CMK (cell line): ENCODE results near the gene PDXP.
"Not testable (repeated sequence)": the region's sequence is repeated elsewhere in the genome, so short reads cannot be mapped to it uniquely, and the experiment has no call there.

Experiments used
- DNase-seq: peaks from one replicate; pipeline ENCODE4 v3.0.0-alpha.2; 2010; ENCODE audit warnings: low read depth

PDXP gene

DNA sequence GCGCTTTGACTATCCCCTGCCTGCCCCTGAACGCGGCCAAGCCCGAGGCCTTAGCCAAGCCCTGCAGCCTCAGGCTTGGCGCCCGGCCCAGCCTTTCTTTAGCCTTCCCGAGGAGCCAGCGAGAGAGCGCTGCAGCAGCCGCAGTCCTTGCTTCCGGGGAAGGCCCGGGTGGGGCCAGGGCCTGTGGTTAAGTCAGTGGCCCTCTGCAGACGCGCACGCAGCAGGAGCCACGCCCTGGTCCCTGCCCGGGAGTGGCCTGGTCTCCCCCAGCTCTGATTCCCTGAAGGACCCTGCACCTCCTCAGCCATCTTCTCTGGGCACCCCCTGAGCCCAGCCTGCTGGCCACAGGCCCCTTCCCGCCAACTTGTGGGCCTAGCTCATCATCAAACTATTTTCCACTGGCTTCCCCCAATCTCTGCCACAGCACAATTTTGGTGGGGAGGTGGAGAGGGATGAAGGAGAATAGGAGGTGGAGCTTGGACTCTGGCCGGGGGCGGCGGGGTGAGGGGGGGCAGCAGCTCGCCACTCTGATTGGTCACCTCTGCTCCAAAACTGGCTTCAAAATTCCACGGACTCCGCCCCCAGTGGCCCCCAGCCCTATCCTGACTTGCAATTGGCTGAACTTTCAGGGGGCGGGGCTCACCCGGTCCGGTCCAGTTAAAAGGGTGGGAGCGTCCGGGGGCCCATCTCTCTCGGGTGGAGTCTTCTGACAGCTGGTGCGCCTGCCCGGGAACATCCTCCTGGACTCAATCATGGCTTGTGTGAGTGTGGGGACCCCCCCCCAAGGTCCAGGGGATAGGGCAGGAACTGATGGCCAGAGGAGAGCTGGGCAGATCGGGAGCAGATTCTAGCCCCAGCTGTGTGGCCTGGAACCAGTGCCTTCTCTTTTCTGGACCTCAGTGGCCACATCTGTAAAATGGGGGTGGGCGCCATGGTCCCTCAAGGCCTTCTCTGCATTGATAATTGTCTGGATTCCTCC, 16.7 kb downstream of the PDXP start, which contains the start of gene LGALS1:
Gene LGALS1, plus strand, starts transcription at position 686 of the 979 bp plus-strand sequence. Its CDS starts 67 bp downstream, at position 753.
- DNase-seq, result no peak

GRCh38 chr22:37675930-37676735, 17.6 kb downstream of the PDXP start:
- no peak for DNase-seq

DNA sequence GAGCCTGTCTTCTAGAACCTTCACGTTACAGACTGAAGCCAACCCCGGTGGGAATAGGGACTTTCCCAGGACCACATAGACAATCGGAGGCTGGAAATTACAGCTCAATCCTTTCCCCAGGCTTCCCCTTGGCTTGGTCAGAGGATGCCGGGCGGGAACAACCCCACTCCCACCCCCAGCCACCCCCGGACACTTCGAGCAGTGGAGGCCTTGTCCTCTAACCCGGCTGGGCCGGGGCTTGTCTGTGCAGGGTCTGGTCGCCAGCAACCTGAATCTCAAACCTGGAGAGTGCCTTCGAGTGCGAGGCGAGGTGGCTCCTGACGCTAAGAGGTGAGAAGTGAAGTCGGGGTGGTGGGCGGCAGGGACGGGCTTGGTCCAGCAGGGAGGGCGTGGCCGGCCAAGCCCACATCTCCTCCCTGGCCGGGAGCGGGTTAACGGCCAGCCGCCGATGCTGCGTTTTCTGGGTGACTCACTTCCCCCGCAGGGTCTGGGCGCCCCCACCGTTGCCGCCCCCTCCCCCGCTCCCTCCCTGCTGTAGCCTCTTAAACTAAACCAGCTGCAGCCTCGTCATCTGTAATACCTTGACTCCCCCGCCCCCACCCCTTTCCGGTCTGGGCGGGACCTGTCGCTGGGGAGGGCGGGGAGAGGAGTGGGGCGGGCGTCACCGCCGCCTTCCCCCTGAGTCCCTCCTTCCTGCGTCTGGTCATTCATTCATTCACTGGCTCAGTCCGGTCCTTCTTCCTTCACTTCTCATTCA, 18.4 kb downstream of the PDXP start:
- peak; percentile 81 for DNase-seq

- DNase-seq, result no peak
Observed at GRCh38 chr22:37677493-37677974, 19.0 kb downstream of the PDXP start.

GRCh38 chr22:37678372-37678771, 19.8 kb downstream of the PDXP start:
- no peak for DNase-seq

- DNase-seq, result no peak
Observed at GRCh38 chr22:37679670-37680069, 21.1 kb downstream of the PDXP start.

GRCh38 chr22:37680191-37680851, 21.8 kb downstream of the PDXP start:
- DNase-seq, result no peak

DNA sequence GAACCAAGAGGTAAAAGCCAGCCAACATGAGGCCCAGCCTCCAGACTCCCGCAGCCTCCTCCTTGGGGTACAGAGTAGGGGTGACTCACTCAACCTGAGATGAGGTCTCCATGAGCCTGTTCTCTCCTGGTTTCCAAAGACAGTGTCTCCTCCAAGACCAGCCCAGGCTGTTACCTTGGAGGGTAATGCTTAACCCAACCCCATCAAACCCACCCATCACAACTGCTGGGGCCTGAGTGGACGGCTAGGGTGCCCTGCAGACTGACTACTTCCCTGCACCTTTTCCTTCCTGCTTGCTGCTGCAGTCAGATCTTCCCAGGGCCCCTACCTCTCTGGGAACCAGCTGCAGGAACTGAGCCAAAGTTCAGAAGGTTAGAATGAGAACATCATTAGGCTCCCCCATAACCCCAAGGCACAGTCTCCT, 22.5 kb downstream of the PDXP start:
- DNase-seq, result no peak

GRCh38 chr22:37681556-37682049, 23.1 kb downstream of the PDXP start:
- DNase-seq, result no peak

DNA sequence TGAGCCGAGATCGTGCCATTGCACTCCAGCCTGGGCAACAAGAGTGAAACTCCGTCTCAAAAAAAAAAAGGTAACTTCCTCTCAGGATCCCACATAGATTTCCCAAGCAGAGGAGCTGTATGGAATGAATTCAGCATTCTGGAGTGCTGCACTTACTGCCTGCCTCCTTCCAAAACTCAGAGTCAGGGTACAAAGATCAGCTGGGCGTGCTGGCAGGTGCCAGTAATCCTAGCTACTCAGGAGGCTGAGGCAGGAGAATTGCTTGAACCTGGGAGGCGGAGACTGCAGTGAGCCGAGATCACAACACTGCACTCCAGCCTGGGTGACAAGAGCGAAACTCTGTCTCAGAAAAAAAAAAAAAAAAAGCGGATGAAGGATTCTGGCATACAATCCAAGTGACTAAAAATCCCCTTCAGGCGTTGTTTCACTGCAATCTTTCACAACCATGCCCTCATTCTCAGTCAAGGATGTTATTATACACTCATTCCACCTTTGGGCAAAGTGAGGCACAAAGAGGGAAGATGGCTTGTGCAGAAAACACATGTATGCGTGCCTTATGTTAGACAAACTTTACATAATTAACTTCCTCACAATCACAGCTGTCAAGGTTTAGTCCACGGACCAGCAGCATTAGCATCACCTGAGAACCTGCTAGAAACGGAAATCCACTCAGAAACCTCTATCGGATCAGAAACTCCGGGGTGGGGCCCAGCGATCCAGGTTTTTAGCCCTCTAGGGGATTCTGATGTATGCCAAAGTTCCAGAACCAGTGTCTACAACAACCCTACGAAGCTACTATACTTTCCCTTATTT, 26.5 kb downstream of the PDXP start:
- no peak for DNase-seq

- peak; percentile 71 for DNase-seq
Observed at GRCh38 chr22:37686002-37686982, 27.8 kb downstream of the PDXP start, which contains the start of gene NOL12. Gene NOL12, plus strand, starts transcription at chr22:37686343. Its CDS starts 50 bp downstream, at chr22:37686393.

DNA sequence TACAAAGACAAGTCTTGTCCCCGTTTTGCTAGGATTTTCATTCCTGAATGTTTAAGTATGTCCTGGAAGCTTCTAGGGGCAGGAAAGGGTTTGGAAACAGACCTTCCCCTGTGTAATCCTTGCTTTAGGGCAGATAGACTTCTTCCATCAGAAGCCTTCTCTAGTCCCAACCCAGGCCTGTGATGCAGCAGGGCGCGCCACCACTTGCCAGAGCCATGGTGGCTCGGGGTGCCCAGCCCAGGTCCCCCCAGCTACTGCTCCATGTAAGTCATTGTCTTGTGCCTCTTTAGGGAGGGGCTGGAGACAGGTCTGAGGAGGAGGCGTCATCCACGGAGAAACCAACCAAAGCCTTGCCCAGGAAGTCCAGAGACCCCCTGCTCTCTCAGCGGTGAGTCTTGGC, 31.9 kb downstream of the PDXP start:
- no peak for DNase-seq

- DNase-seq, result no peak
Observed at GRCh38 chr22:37690901-37691504, 32.5 kb downstream of the PDXP start.

DNA sequence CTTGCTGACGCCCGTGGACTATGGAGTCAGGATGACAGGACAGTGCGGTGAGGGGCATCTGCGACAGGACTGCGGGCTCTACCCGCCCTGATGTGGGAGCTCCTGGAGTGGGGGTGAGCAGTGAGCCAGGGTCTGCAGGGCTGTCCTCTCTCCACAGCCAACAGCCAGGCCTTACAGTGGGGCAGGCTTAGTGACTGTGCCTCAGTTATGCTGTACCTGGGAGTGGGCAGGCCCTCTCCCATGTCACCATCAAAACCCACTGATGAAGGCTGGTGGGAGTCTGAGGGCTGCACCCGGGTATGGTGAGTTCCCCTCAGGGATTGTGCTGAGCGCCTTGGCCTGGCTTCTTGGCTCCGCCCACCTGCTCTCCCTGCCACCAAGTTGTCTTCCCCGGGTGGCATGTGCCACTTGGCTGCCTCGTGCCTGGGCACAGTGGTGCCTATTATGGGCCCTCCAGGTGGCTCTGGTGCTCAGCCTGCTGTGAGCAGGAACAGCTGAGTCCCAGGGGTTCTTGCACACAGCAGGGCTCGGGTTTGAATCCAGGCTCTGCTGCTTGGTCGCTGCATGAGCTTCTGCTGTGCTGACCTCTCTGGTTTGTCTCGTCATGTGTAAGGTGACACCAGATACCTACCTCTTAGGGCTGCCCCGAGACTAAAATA, 34.2 kb downstream of the PDXP start:
- DNase-seq, result no peak

DNA sequence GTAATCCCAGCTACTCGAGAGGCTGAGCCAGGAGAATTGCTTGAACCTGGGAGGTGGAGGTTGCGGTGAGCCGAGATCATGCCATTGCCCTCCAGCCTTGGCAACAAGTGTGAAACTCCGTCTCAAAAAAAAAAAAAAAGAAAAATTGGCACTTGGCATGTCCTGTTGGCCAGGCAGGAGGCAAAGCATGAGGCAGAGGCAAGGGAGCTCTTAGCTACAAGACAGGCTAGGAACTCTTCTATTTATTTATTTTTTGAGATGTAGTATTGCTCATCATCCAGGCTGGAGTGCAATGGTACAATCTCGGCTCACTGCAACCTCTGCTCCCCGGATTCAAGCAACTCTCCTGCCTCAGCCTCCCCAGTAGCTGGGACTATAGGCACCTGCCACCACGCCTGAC, 35.6 kb downstream of the PDXP start:
- DNase-seq, result not testable (repeated sequence)

DNA sequence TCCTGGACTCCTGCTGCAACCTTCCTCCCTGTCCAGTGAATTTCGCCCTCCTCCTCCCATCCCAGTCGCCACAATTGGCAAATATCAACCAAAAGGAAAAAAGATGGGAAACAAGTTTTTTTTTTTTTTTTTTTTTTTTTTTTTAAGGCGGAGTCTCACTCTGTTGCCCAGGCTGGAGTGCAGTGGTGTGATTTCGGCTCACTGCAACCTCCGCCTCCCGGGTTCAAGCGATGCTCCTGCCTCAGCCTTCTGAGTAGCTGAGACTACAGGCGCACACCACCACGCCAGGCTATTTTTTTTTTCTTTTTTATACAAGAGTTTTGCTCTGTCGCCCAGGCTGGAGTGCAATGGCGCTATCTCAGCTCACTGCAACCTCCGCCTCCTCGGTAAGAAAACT, 37.7 kb downstream of the PDXP start:
- DNase-seq, result not testable (repeated sequence)

GRCh38 chr22:37696657-37697537, 38.4 kb downstream of the PDXP start, which contains the start of gene TRIOBP:
Gene TRIOBP, plus strand, starts transcription at chr22:37697048. Its CDS starts 4,318 bp downstream, at chr22:37701366.
- no peak for DNase-seq
